HepG2 (cell line): ENCODE results near the gene SAA1. TPM values are rescaled to one million over a fixed set of nuclear protein-coding genes. Genes with fewer than 3 reads are reported as not detected.

Source experiments
- ATAC-seq: fragments of 200-7000 bp; cut with Tn5 transposase; 3 replicates; pipeline ENCODE4 v1.9.1; 2020; ENCODE audit warnings: mild to moderate bottlenecking, moderate library complexity
- BruUV-seq: library from RNA; stranded (reverse); fragments of 400-500 nt; replicated peaks from 2 replicates; lab custom pipeline; 2021; lab: Mats Ljungman, UMichigan
- CTCF ChIA-PET: fragments of 300-600 bp; formaldehyde crosslinking; extraction: SDS; loops from one replicate; lab custom pipeline; 2021; ENCODE audit warnings: low total read pairs, inconsistent platforms, low intra/inter-chr PET ratio; lab: Yijun Ruan, JAX
- POLR2A ChIA-PET: fragments of 350-600 bp; sonication (Branson Sonifier 250); formaldehyde crosslinking; loops from one replicate; lab custom pipeline; 2020; ENCODE audit warnings: antibody characterized with exemption, inconsistent platforms; lab: Yijun Ruan, JAX
- DNase-seq: peaks from one replicate; pipeline ENCODE4 v3.0.0-alpha.2; 2015; ENCODE audit warnings: low spot score
- FAIRE-seq: peaks from 3 replicates; lab custom pipeline; 2011; peaks lifted over from hg19 to GRCh38; lab: Jason Lieb, UNC
- H2AFZ ChIP-seq: one replicate; pipeline ENCODE4 v1.6.1; 2011; ENCODE audit warnings: low read length, inconsistent platforms
- H3K27ac ChIP-seq: fragments of 300-600 bp; 3 replicates; pipeline ENCODE4 v1.8.0; 2011; ENCODE audit warnings: mixed run types, mild to moderate bottlenecking, mixed read lengths, low read length, inconsistent platforms; ENCODE audit not compliant: insufficient read depth; ENCODE audit errors: extremely low read length
- H3K27me3 ChIP-seq, 2 experiments: fragments of 200-600 bp in 1 of 2; 2 replicates in 1 of 2; 3 replicates in 1 of 2; pipeline versions ENCODE4 v1.6.0 to v1.8.0; 2011; ENCODE audit warnings: low read length in 2 of 2, mild to moderate bottlenecking in 2 of 2, moderate library complexity in 2 of 2, inconsistent platforms in 1 of 2; ENCODE audit not compliant: insufficient read depth in 2 of 2, control insufficient read depth in 1 of 2
- H3K36me3 ChIP-seq, 2 experiments: fragments of 200-600 bp in 1 of 2; replicated peaks in 1 of 2; 2 replicates in 1 of 2; 3 replicates in 1 of 2; pipeline versions ENCODE4 v1.5.1 to v1.8.0; 2011; ENCODE audit warnings: low read length in 2 of 2, inconsistent platforms in 1 of 2; ENCODE audit not compliant: insufficient read depth in 2 of 2, control insufficient read depth in 1 of 2
- H3K4me1 ChIP-seq: 2 replicates; pipeline ENCODE4 v1.5.1; 2012; ENCODE audit warnings: low read length, inconsistent platforms; ENCODE audit not compliant: insufficient read depth
- H3K4me2 ChIP-seq: 2 replicates; pipeline ENCODE4 v1.6.0; 2011; ENCODE audit warnings: low read depth, low read length, inconsistent platforms
- H3K4me3 ChIP-seq, 3 experiments: fragments of 200-600 bp in 1 of 3; sonication (generic), shearing (Covaris generic) in 1 of 3; replicated peaks in 1 of 3; 2 replicates each; pipeline ENCODE4 v1.5.1; 2011 to 2016; ENCODE audit warnings: low read length in 3 of 3, inconsistent platforms in 2 of 3, low read depth in 2 of 3, mild to moderate bottlenecking in 2 of 3, control low read depth in 1 of 3, mixed read lengths in 1 of 3; ENCODE audit not compliant: insufficient read depth in 1 of 3
- H3K79me2 ChIP-seq: one replicate; pipeline ENCODE4 v1.6.1; 2011; ENCODE audit warnings: low read length, inconsistent platforms; ENCODE audit not compliant: insufficient read depth
- H3K9ac ChIP-seq: 2 replicates; pipeline ENCODE4 v1.6.0; 2011; ENCODE audit warnings: mild to moderate bottlenecking, low read depth, low read length, inconsistent platforms; ENCODE audit not compliant: insufficient read depth
- H3K9me3 ChIP-seq: 2 replicates; pipeline ENCODE4 v1.5.1; 2012; ENCODE audit warnings: mild to moderate bottlenecking, low read length
- H4K20me1 ChIP-seq: 2 replicates; pipeline ENCODE4 v1.6.0; 2011; ENCODE audit warnings: inconsistent platforms, mild to moderate bottlenecking, low read length, moderate library complexity; ENCODE audit not compliant: insufficient read depth
- ARID4A ChIP-seq: sonication (generic); formaldehyde crosslinking; IDR thresholded peaks from 2 replicates; pipeline ENCODE4 v1.5.0; 2020; ENCODE audit warnings: mild to moderate bottlenecking, missing genetic modification reagents, borderline replicate concordance
- FOXP1 ChIP-seq, 2 experiments: fragments of 450-650 bp in 1 of 2; IDR thresholded peaks; 2 replicates each; pipeline ENCODE4 v1.6.1; 2017 to 2018; ENCODE audit warnings: antibody characterized with exemption in 1 of 2
- GABPB1 ChIP-seq: IDR thresholded peaks from 2 replicates; pipeline ENCODE4 v1.6.1; 2016; ENCODE audit warnings: mild to moderate bottlenecking, missing genetic modification reagents, moderate library complexity, missing compliant biosample characterization
- IKZF1 ChIP-seq: fragments of 450-650 bp; IDR thresholded peaks from 2 replicates; pipeline ENCODE4 v1.7.1; 2016
- NFKBIZ ChIP-seq: IDR thresholded peaks from 2 replicates; pipeline ENCODE4 v1.6.1; 2018; ENCODE audit warnings: missing genetic modification reagents, missing compliant biosample characterization
- PHB2 ChIP-seq: fragments of 450-650 bp; IDR thresholded peaks from 2 replicates; pipeline ENCODE4 v1.6.1; 2018; ENCODE audit not compliant: partially characterized antibody
- RAD51 ChIP-seq: fragments of 450-650 bp; IDR thresholded peaks from 2 replicates; pipeline ENCODE4 v1.6.1; 2016; ENCODE audit warnings: borderline replicate concordance
- SP5 ChIP-seq: IDR thresholded peaks from 2 replicates; pipeline ENCODE4 v1.6.1; 2016; ENCODE audit warnings: low read depth, borderline replicate concordance
- ZBTB34 ChIP-seq: sonication (generic); formaldehyde crosslinking; IDR thresholded peaks from 2 replicates; pipeline ENCODE4 v1.8.0; 2022; ENCODE audit warnings: mild to moderate bottlenecking, missing genetic modification reagents
- ZFP62 ChIP-seq: sonication (generic); formaldehyde crosslinking; IDR thresholded peaks from 2 replicates; pipeline ENCODE4 v1.4.0; 2020; ENCODE audit warnings: missing genetic modification reagents
- ZMYM3 ChIP-seq: sonication (generic); formaldehyde crosslinking; IDR thresholded peaks from 2 replicates; pipeline ENCODE4 v1.5.1; 2020; ENCODE audit warnings: mild to moderate bottlenecking, missing genetic modification reagents
- ZNF282 ChIP-seq: fragments of 450-650 bp; IDR thresholded peaks from 2 replicates; pipeline ENCODE4 v1.6.1; 2018; ENCODE audit not compliant: partially characterized antibody
- ZNF451 ChIP-seq: sonication (generic); formaldehyde crosslinking; IDR thresholded peaks from 2 replicates; pipeline ENCODE4 v1.5.0; 2020; ENCODE audit warnings: mild to moderate bottlenecking, missing genetic modification reagents
- ZNF576 ChIP-seq: sonication (generic); formaldehyde crosslinking; IDR thresholded peaks from 2 replicates; pipeline ENCODE4 v1.4.0; 2020; ENCODE audit warnings: mild to moderate bottlenecking, missing genetic modification reagents
- ZNF672 ChIP-seq: sonication (generic); formaldehyde crosslinking; IDR thresholded peaks from 2 replicates; pipeline ENCODE4 v1.8.1; 2022; ENCODE audit warnings: missing genetic modification reagents
- ZNF691 ChIP-seq: sonication (generic); formaldehyde crosslinking; IDR thresholded peaks from 2 replicates; pipeline ENCODE4 v1.4.0; 2020; ENCODE audit warnings: missing genetic modification reagents, low read depth, mild to moderate bottlenecking, borderline replicate concordance
- WGBS: methylation state at CpG from one replicate; pipeline ENCODE4 v1.1.6; 2017; ENCODE audit warnings: low lambda C conversion rate; 5-methylcytosine and 5-hydroxymethylcytosine counted together
- in situ Hi-C: cut with HindIII; loops from 2 replicates; pipeline ENCODE4 v1.10.0; 2017; ENCODE audit warnings: low pct_unique_long_range_greater_than_20kb; ENCODE audit not compliant: extremely low pct_ligation_motif_present
- intact Hi-C: fragments of 100-400 bp; cut with micrococcal nuclease; formaldehyde crosslinking; loops from one replicate; pipeline ENCODE4 v1.10.0; 2022; ENCODE audit not compliant: unreplicated experiment
- polyA plus RNA-seq, 8 experiments: library from polyadenylated mRNA; depleted of rRNA in 3 of 8; stranded (reverse) in 7 of 8; unstranded in 1 of 8; fragments of >200 nt; fragmentation: Illumina TruSeq in 4 of 8; extraction: Trizol in 4 of 8; gene quantifications; 2 replicates each; pipeline versions ENCODE4 v1.2.1 to v1.2.3, GENCODE V29; 2011 to 2016; ENCODE audit warnings: low read depth in 4 of 8, missing spikeins in 1 of 8, mixed read lengths in 1 of 8; ENCODE audit not compliant: insufficient read depth in 1 of 8
- total RNA-seq, 5 experiments: library from RNA; depleted of rRNA; stranded (reverse); fragments of >200 nt; fragmentation: Illumina TruSeq; extraction: Trizol; gene quantifications; 2 replicates each; pipeline ENCODE4 v1.2.3, GENCODE V29; 2016; ENCODE audit warnings: low read depth in 1 of 5

Gene SAA1
- total and polyA plus RNA-seq, 2 of the 13 experiments (the other 11 are each of a cell fraction or from before 2014, with no cell fraction given): not detected

- Histone ChIP-seq H3K36me3 (no peaks in the 10 kb centered on the region), H4K20me1 (no peaks in the 10 kb centered on the region), H3K4me3 (no peak overlapping the region), H3K27me3 (peaks cover 0 to 6% of the 10 kb centered on the region in 2 experiments; a peak in 2 of 5 replicates), H2AFZ (no peak overlapping the region), H3K9ac (no peak overlapping the region), H3K79me2 (no peaks in the 10 kb centered on the region), H3K4me2 (no peak overlapping the region), H3K9me3 (no peaks in the 10 kb centered on the region), H3K4me1 (peaks cover 2% of the 10 kb centered on the region), H3K27ac (no peak overlapping the region)
- BruUV-seq: no TSS peak
- in situ Hi-C loops: no loop called here
- CTCF ChIA-PET: no interaction called here
- POLR2A ChIA-PET: no interaction called here
- TF ChIP-seq ZNF576 (CRISPR knock-in tag) (no peak), ZNF672 (no peak), IKZF1 (no peak), SP5 (CRISPR knock-in tag) (no peak), ZNF282 (no peak), NFKBIZ (CRISPR knock-in tag) (no peak), ZMYM3 (CRISPR knock-in tag) (no peak), PHB2 (no peak), RAD51 (no peak), ARID4A (CRISPR knock-in tag) (no peak), ZNF451 (CRISPR knock-in tag) (no peak), ZNF691 (no peak), ZFP62 (CRISPR knock-in tag) (no peak), GABPB1 (CRISPR knock-in tag) (no peak), FOXP1 (IDR thresholded peaks at IDR 0.05) (no peak), FOXP1 (CRISPR knock-in tag; IDR thresholded peaks at IDR 0.05) (no peak), ZBTB34 (no peak)
- ATAC-seq: no peak
- FAIRE-seq: no peak
- intact Hi-C loops: no loop called here
- no peak for DNase-seq
- 84% methylated on average over 6 of the region's 11 CpGs for WGBS
Measured at GRCh38 chr11:18253778-18254338, 12.2 kb upstream of the SAA1 start.
